Endodermal cell (in vitro differentiated cells): ENCODE results near the gene TLE1. TPM values are rescaled to one million over a fixed set of nuclear protein-coding genes. Genes with fewer than 3 reads are reported as not detected.

Experiments used
- DNase-seq: peaks from one replicate; pipeline ENCODE4 v3.0.0-alpha.2; 2017
- H3K27ac ChIP-seq: 2 replicates; pipeline ENCODE4 v1.5.1; 2013; ENCODE audit warnings: mild to moderate bottlenecking, low read depth, low read length, moderate library complexity
- H3K27me3 ChIP-seq: 2 replicates; pipeline ENCODE4 v1.6.1; 2013; ENCODE audit warnings: mild to moderate bottlenecking, low read length, moderate library complexity; ENCODE audit not compliant: insufficient read depth, control insufficient read depth, poor library complexity, severe bottlenecking
- H3K36me3 ChIP-seq: 2 replicates; pipeline ENCODE4 v1.7.0; 2013; ENCODE audit warnings: mild to moderate bottlenecking, low read length, moderate library complexity; ENCODE audit not compliant: control insufficient read depth, insufficient read depth
- H3K4me1 ChIP-seq: one replicate; pipeline ENCODE4 v1.7.0; 2013; ENCODE audit warnings: low read length; ENCODE audit not compliant: control insufficient read depth, insufficient read depth
- H3K4me3 ChIP-seq: 2 replicates; pipeline ENCODE4 v1.5.1; 2013; ENCODE audit warnings: mild to moderate bottlenecking, low read length, moderate library complexity
- H3K9ac ChIP-seq: 2 replicates; pipeline ENCODE4 v1.6.1; 2013; ENCODE audit warnings: mild to moderate bottlenecking, low read length, moderate library complexity; ENCODE audit not compliant: poor library complexity, severe bottlenecking; ENCODE audit errors: extremely low read depth
- H3K9me3 ChIP-seq: 2 replicates; pipeline ENCODE4 v1.6.1; 2013; ENCODE audit warnings: mild to moderate bottlenecking, low read length, moderate library complexity; ENCODE audit not compliant: control insufficient read depth
- H3K27ac Mint-ChIP-seq: 2 replicates; pipeline ENCODE4 v1.8.0; 2020; ENCODE audit warnings: mixed read lengths
- H3K27me3 Mint-ChIP-seq: 2 replicates; pipeline ENCODE4 v1.8.0; 2021; ENCODE audit warnings: mild to moderate bottlenecking, mixed read lengths; ENCODE audit not compliant: insufficient read depth
- H3K36me3 Mint-ChIP-seq: 2 replicates; pipeline ENCODE4 v1.8.0; 2020; ENCODE audit warnings: low read depth, mixed read lengths
- H3K4me1 Mint-ChIP-seq: 2 replicates; pipeline ENCODE4 v1.8.0; 2020; ENCODE audit warnings: mixed read lengths
- H3K4me3 Mint-ChIP-seq: 2 replicates; pipeline ENCODE4 v1.8.0; 2020; ENCODE audit warnings: mild to moderate bottlenecking, moderate library complexity, mixed read lengths
- H3K9me3 Mint-ChIP-seq: 2 replicates; pipeline ENCODE4 v1.8.0; 2020; ENCODE audit warnings: mild to moderate bottlenecking, mixed read lengths
- CTCF ChIP-seq: fragments of 200-600 bp; sonication (generic); conservative IDR thresholded peaks from 2 replicates; pipeline ENCODE4 v1.5.0; 2021; ENCODE audit warnings: antibody characterized with exemption, mild to moderate bottlenecking
- WGBS, 2 experiments: methylation state at CpG; one replicate each; pipeline versions ENCODE4 v1.1.5 to v1.1.7; 2013; ENCODE audit warnings: missing lambda C conversion rate in 2 of 2, mixed read lengths in 1 of 2; ENCODE audit not compliant: insufficient coverage in 1 of 2, insufficient read length in 1 of 2; 5-methylcytosine and 5-hydroxymethylcytosine counted together
- total RNA-seq, 2 donors: library from RNA; stranded (reverse); fragmentation: NEBNext Ultra II Directional in 1 of 2; extraction: Animal tissue kit (Norgen Biotek cat#: 25700) in 1 of 2; gene quantifications; 2 replicates in 1 of 2; 3 replicates in 1 of 2; pipeline ENCODE4 v1.2.1, GENCODE V29; 2021

The TLE1 gene
- total RNA-seq, 2 donors from 2014 or later, result 49.7 to 73.5 TPM

GRCh38 chr9:81729135-81729534 lies 39.8 kb upstream of the TLE1 start:
- Histone ChIP-seq H3K36me3 (no peaks in the 10 kb centered on the region), H3K27me3 (no peaks in the 10 kb centered on the region), H3K27ac (no peak overlapping the region), H3K4me1 (peaks cover 7% of the 10 kb centered on the region), H3K9me3 (no peaks in the 10 kb centered on the region), H3K4me3 (no peak overlapping the region), H3K9ac (no peak overlapping the region)
- no peak overlapping the region for H3K4me3 Mint-ChIP-seq
- no peak for DNase-seq
- no peaks in the 10 kb centered on the region for H3K36me3 Mint-ChIP-seq
- no peak for TF ChIP-seq CTCF
- no peak overlapping the region for H3K27ac Mint-ChIP-seq
- H3K27me3 Mint-ChIP-seq, result peaks cover 11% of the 10 kb centered on the region
- H3K4me1 Mint-ChIP-seq, result peaks cover 14% of the 10 kb centered on the region
- H3K9me3 Mint-ChIP-seq, result no peaks in the 10 kb centered on the region
- WGBS, 2 experiments, result 81 to 86% methylated on average over 3 to 4 of the region's 4 CpGs

GRCh38 chr9:81724242-81724889 lies 35.0 kb upstream of the TLE1 start:
- no peaks in the 10 kb centered on the region for H3K36me3 Mint-ChIP-seq
- Histone ChIP-seq H3K27me3 (no peaks in the 10 kb centered on the region), H3K9me3 (no peaks in the 10 kb centered on the region), H3K4me3 (no peak overlapping the region), H3K9ac (no peak overlapping the region), H3K36me3 (no peaks in the 10 kb centered on the region), H3K4me1 (peaks cover 6% of the 10 kb centered on the region), H3K27ac (no peak overlapping the region)
- H3K9me3 Mint-ChIP-seq, result peaks cover 2% of the 10 kb centered on the region
- DNase-seq, result no peak
- no peak overlapping the region for H3K27ac Mint-ChIP-seq
- peaks cover 28% of the 10 kb centered on the region for H3K4me1 Mint-ChIP-seq
- 90 to 100% methylated on average over 1 to 3 of the region's 3 CpGs for WGBS, 2 experiments
- H3K4me3 Mint-ChIP-seq, result no peak overlapping the region
- H3K27me3 Mint-ChIP-seq, result no peaks in the 10 kb centered on the region
- TF ChIP-seq CTCF, result no peak

- Histone ChIP-seq H3K27ac (no peak overlapping the region), H3K36me3 (no peaks in the 10 kb centered on the region), H3K9me3 (no peaks in the 10 kb centered on the region), H3K4me1 (peaks cover 8% of the 10 kb centered on the region), H3K27me3 (no peaks in the 10 kb centered on the region), H3K4me3 (no peak overlapping the region), H3K9ac (no peak overlapping the region)
- no peak for TF ChIP-seq CTCF
- 88 to 92% methylated on average over 3 of the region's 3 CpGs for WGBS, 2 experiments
- Mint-ChIP-seq H3K4me1 (peaks cover 36% of the 10 kb centered on the region), H3K27ac (no peak overlapping the region), H3K36me3 (no peaks in the 10 kb centered on the region), H3K9me3 (peaks cover 2% of the 10 kb centered on the region), H3K4me3 (no peak overlapping the region), H3K27me3 (no peaks in the 10 kb centered on the region)
- DNase-seq, result no peak
Measured at GRCh38 chr9:81722277-81722676, 32.9 kb upstream of the TLE1 start.
